Myocyte (in vitro differentiated cells): ENCODE data around the gene MEAF6. TPM values are rescaled to one million over a fixed set of nuclear protein-coding genes. Genes with fewer than 3 reads are reported as not detected.
A peak's percentile ranks its signal among the peaks of the same experiment; 100 is the strongest.

ENCODE experiments used
- DNase-seq: peaks from one replicate; pipeline ENCODE4 v3.0.0-alpha.2; 2012; ENCODE audit warnings: low read depth
- total RNA-seq: library from RNA; depleted of rRNA; stranded (reverse); fragments of >200 nt; gene quantifications from 2 replicates; pipeline ENCODE4 v1.2.3, GENCODE V29; 2014

The MEAF6 gene
- total RNA-seq, 1 donor from 2014 or later: 88.6 TPM

GRCh38 chr1:37474697-37475379, 39.7 kb downstream of the MEAF6 start:
- peak; percentile 41 for DNase-seq

GRCh38 chr1:37474046-37474696, 40.4 kb downstream of the MEAF6 start, which contains the start of gene ZC3H12A:
Gene ZC3H12A (plus strand): TSS chr1:37474580. CDS start chr1:37475497, 917 bp downstream.
- peak; percentile 91 for DNase-seq

DNA sequence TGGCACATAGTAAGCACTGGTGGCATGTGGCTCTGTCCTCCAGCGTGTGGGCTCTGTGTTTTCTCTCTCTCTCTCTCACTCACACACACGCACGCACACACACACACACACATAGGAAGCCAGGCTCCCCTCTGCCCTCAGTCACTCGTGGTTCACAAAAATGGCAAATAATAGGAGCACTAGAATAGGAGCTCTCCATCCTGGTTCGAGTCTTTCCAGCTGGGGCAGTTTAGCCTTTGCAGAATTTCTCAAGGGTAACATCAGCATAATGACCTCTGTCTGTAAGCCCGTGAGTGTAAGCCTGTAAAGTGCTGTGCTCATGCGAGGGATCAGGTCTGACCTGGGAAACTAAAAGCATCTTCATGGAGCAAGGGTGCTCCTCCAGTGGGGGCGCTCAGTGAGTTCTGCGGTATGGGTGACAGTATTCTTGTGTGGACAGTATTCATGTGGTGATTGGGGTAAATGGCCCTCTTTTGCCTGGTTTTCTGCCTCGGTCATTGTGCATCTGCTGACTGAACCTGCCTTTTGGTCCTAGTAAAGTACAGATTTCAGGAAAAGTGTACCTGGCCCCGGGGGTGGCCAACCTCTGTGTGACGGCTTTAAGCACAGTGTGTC, 41.0 kb downstream of the MEAF6 start:
- peak; percentile 31 for DNase-seq

DNA sequence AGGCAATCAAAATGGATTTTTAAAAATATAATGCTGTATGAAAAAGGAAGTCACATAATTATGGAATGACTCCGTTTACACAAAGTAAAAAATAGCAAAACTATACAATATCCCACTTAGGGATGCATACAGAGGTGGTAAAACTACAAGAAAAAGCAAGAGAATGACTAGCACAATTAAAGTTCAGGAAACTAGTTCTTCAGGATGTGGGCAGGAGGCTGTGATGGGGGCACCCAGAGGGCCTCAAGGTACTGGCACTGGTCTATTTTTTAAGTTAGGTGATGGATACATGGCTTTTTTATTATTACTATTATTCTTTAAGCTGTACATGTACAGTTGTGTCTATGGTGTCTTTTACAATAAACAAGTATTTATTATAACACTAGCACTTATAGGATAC, 41.6 kb downstream of the MEAF6 start:
- no peak for DNase-seq

DNA sequence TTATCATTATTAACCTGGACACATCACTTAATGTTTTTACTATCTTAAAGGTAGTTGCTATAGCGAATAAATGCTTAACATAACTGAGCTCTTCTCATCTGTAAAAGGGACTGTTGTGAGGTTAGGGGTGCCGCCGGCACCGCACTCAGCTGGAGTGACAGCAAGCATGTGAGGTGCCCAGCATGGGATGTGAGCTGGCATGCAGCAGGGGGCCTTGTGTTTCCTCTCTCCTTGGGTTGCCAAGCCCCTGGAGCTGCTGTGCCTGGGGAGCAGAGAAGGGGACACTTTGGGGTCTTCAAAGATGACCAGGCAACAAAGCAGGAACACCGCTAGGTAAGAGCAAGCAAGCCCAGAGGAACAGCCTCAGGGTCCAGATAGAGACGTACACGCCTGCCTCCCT, 42.3 kb downstream of the MEAF6 start:
- peak; percentile 38 for DNase-seq

DNA sequence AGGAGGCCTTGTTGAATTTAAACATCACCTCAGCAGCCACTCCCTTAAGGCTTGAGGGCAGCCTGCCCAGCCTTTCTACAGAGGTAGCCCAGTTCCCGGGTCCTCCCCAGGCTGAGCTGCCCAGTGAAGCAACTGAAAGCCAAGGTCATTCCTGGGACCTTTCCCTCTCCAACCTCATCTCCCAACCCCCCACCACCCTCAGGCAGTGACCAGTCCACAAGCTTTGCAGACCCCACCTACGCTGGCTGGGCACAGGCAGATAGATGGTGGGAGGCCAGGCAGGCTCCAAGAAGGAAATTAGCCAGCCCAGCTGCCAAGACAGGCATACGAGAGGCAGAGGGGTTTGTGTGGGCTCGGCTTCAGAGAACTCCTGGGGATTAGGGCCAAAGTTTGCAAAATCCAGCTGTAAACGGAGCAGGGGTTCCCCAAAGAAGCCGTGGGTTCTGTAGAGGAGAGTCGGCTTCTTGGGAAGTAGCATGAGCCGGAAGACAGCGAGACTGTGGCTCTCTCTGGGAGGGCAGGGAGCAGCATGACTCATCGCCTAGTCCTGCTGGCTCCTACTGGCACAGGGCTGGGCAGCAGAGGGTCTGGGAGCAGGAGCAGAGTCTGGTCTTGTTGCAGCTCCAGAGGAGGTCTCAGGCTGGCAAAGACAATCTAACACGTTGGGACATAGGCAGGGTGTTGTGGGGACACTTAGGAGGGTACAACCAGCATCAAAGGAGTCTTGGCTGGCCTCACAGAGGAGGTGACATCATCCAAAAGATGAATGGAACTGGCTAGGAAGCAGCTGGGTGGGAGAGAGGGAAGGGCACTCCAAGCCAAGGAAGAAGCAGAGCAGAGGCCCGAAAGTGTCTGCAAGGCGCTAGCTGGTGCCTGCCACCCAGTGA, 43.0 kb downstream of the MEAF6 start:
- peak; percentile 91 for DNase-seq

- DNase-seq: no peak
Observed at GRCh38 chr1:37469386-37469785, 45.2 kb downstream of the MEAF6 start.

- DNase-seq: no peak
Observed at GRCh38 chr1:37468037-37468436, 46.5 kb downstream of the MEAF6 start.

- DNase-seq: peak; percentile 53
Observed at GRCh38 chr1:37465593-37466517, 48.7 kb downstream of the MEAF6 start.

DNA sequence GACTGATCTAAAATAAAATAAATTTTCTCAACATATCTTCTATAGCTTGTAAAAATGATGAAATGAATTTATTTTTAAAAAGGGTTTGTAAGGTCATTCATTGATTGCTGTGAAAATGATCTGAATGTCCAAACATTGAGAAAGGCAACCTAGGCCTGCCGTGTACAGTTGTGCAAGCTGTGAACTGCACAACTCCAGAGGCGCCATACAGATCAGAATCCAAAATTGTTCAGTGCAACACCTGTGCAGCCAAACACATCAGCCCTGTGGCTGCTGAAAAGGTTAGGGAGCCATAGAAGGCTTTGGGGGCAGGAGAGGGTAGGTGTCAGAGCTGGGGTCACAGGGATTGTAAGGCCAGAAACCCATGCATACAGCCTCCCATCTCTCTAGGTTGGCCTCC, 50.1 kb downstream of the MEAF6 start:
- no peak for DNase-seq

GRCh38 chr1:37461698-37462436, 52.7 kb downstream of the MEAF6 start:
- DNase-seq: no peak

- DNase-seq: no peak
Observed at GRCh38 chr1:37458551-37458950, 56.0 kb downstream of the MEAF6 start.

GRCh38 chr1:37456614-37457013, 58.0 kb downstream of the MEAF6 start:
- no peak for DNase-seq

GRCh38 chr1:37455516-37455915, 59.0 kb downstream of the MEAF6 start:
- no peak for DNase-seq

DNA sequence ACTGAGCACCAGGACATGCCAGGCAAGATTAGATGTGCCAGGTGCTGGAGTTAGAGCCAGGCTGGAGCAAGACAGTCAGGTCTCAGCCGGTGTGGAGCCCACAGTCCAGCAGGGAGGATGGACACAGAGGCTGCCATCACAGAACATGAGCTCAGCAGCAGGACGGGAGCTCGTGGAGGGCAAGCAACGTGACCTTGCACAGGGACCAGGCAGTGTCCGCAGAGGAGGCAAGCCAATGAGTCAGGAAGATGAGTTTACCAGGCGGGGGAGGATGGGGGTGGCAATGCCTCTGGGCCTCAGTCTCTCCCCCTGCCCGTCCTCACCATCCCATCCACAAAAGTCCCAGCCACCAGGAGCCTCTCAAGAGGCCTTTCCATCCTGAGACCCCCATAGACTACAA, 60.9 kb downstream of the MEAF6 start:
- no peak for DNase-seq

DNA sequence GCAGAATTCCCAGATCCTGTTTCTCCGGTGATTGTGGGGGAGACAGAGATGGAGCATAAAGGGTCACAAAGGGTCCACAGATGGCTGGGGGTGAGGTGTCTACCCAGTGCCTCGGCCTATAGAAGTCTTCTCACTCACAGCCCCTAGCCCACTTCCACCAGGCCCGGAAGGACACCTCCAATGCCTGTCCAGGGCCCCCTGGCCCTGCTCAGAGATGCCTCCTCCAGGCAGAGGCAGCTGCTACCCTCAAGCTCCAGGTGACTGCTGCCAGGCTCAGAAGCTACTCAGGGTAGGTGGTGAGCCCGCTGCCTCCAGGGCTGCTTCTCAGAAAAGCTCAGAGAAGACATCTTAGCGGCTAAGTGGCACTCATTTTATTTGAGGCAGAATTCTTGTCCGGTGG, 62.1 kb downstream of the MEAF6 start:
- no peak for DNase-seq

GRCh38 chr1:37449936-37450335, 64.6 kb downstream of the MEAF6 start:
- no peak for DNase-seq

DNA sequence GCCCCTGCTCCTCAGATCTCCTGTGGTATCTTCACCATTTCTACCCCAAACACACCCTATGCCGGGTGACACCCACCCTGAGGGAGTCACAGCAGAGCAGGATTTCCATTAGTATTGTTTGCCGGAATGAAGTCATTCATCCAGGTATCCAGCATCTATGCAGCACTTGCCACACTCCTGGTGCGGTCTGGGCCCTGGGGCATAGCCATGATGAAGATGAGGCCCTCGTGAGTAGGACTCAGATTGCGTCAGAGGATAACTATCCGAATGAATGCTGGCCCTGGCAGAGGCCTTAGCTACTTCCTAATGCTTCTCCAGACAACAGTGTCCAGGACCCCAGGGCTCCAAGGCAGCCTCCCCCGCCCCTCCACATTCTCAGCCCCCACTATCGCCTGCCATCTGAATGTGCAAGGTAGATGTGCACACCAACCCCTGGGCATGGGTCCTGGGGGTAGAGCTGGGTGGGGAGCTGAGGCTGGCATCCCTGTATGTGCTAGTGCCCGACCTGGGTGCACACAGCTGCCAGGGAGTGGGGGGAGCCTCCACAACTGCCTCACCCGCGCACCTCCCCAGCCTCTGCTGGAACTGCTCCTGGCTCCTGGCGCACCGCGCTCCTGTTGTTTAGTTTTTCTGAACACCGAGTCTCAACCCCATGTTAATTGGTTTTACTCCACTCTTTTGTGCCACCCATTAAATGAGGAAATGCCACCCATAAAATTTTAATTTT, 65.7 kb downstream of the MEAF6 start:
- DNase-seq: no peak

DNA sequence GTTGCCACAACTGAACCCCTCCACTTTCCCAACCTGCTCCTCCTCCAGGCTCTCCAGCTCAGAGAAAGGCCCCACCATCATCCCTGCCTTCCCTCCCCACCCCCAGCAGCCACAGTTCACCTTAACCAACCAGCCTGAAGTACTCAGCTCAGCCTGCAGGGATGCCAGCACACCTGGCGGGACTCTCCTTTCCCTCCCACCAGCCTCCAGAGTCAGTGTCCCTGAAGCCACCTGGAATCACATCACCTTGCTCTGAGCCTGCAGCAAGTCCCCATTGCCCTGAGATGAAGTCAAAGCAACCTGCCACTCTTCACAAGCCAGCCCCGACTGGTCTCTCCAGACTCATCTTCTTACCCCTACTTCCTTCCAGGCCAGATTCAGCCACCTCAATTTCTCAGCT, 66.4 kb downstream of the MEAF6 start:
- DNase-seq: no peak
